ENCODE measurements around the gene NDFIP2.

DNA sequence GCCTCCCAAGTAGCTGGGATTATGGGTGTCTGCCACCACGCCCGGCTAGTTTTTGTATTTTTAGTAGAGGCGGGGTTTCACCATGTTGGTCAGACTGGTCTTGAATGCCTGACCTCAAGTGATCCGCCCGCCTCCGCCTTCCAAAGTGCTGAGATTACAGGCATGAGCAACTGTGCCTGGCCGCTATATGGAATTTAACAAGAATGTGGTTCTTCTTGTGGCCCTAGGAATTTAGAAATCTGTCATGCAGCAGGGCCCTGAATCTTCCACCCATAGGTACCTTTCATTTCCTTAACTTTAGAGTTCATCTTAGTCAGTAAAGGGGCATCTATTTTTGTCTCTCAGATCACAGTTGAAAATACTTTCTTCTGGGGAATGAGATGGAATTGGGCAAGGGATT, 25.6 kb upstream of the NDFIP2 start:
- TF ChIP-seq CTCF (conservative IDR thresholded peaks at IDR 0.05; ENCODE audit: low read depth in 2 of 2) (no peak), EZH2 (IDR thresholded peaks at IDR 0.05; ENCODE audit: low read depth, unreplicated experiment) (no peak), ZNF331 (CRISPR knock-in tag; IDR thresholded peaks at IDR 0.05; ENCODE audit: low read depth) (no peak), JUNB (IDR thresholded peaks at IDR 0.05; ENCODE audit: unreplicated experiment) (no peak), EZH2phosphoT487 (IDR thresholded peaks at IDR 0.05; ENCODE audit: unreplicated experiment) (no peak), POLR2AphosphoS5 (IDR thresholded peaks at IDR 0.05; ENCODE audit: low read depth) (no peak)

Measured in GM23338 (cell line).